GM10847 (cell line): ENCODE measurements around the gene RAB6B.

ENCODE experiments used
- POLR2A ChIP-seq: IDR thresholded peaks from 2 replicates; pipeline ENCODE4 v1.6.1; 2011; ENCODE audit not compliant: insufficient read length; ENCODE audit errors: extremely low read depth

The RAB6B gene

DNA sequence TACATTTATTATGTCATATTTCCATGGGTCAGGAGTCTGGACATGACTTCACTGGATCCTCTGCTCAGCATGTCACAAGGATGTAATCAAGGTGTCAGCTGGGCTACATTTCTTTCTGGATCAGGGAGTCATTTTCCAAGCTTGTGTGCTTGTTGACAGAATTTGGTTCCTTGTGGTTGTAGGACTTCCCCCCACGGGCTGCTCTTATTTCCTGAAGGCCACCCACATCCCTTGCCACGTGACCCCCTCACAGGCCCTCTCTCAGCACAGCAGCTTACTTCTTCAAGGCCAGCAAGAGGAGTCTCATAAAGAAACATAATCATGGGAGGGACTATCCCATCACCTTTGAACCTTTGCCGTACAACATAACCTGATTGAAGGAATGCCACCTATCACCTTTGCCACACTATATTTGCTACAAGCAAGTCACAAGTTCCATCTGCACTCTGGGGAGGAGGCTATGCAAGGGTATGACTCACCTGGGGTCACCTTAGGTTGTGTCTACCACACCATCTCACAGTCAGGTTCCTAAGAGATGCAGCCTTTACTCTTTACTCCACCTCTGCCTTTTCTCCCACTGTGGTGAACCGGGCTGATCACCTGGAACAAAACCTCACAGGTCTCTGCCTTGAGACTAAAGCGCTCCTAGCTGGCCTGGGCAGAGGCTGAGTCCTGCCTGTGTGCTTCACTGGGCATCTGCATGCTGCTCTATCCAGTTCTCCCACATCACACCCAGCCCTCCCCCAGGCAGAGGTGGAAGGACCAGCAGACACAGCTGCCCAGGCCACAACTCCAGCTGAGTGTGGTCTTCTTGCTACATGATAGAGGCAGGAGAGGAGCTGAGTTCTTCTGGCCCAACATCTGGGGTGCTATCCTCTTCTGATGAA, 13.5 kb downstream of the RAB6B start:
- TF ChIP-seq POLR2A, result no peak

DNA sequence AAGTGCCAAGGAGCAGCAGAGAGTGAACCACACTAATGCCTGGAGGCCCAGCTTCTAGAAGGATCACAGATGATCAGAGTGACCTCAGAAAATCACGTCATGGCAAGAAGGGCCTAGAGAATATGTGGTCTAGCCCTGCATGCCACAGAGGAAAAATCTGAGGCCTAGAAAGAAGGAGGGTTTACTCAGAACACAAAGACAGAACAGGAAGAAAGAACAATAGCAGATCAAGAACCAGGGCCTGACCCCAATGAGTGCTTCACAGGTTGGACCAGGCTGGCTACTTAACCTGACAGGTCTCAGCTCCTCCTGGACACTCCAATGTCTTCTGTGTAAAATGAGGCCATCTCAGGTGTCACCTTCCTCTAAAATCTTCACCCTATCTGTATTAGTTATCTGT, 14.2 kb downstream of the RAB6B start:
- no peak for TF ChIP-seq POLR2A

DNA sequence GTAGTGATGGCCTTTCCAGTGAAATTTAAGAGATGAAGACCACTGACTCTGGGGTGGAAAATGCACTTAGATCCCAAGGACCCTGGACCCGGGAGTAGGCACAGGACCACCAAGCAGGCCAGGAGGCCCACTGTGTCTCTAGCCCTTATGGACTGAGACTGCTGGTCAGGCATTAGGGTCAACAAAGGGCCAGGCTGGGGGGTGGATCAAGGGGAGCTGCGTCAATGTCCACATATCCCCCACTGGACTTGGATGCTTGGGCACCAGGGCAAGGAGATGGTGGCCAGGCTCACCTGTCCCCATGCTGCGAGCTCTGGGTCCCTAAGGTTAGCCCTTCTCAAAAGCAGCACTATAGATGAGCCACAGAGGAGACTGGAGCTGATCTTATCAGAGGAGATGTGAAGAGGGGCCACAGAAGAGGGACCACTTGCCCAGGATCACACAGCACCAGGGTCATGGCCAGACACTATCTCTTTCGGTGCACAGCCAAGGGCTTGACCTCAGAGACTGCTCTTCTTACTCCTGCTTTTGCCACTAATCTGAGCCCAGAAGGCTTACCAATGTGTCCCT, 14.7 kb downstream of the RAB6B start:
- TF ChIP-seq POLR2A, result no peak

DNA sequence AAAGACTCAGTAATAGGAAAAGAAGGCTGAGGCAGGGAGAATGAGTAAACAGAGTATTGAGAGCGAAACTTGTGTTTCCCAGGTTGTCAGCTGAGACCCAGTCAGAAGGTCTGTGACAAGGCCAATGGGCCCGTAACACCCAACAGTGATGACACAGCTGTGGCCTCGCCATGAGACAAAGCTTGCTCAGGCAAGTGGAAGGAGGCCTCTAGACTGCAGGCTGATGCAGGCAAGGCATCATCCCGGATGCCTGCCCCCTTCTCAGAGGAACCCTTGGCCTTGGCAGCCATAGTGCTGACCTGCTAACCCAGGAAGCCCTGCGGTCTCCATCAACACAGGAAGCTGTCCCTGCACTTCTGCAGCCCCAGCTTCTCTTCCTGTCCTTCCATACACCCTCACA, 15.4 kb downstream of the RAB6B start:
- TF ChIP-seq POLR2A, result no peak

DNA sequence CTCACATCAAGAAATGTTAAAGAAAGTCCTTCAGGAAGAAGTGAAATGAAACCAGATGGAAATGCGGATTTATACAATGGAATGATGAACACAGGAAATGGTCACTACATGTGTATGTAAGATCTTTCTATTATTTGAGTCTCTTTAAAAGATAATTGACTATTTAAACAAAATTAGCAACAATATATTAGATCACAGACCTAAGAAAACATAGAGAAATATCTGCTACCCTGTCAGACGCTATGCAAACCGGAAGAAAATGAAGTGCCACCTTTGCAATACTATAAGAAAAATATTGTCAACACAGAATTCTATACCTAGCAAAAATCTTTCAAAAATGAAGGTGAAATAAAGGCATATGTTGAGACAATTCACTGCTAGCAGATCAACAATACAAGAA, 17.2 kb downstream of the RAB6B start:
- TF ChIP-seq POLR2A, result no peak

DNA sequence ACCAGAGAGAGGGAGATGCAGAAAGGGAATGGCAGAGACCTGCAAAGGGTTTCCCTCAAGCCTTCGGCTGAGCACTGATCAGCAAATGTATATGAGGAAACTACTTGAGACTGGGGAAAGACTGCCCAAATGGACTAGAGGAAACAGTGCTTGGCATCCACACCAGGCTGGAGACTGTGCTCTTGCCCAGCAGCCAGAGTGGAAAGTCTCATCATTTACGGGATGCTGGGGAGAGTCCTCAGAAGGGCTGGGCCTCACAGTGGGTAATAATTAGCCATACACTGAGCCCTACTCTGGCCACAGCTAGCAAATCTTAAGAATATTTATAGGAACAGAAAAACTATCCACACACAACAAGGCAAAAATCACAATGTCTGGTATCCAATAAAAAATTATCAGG, 18.5 kb downstream of the RAB6B start:
- no peak for TF ChIP-seq POLR2A

DNA sequence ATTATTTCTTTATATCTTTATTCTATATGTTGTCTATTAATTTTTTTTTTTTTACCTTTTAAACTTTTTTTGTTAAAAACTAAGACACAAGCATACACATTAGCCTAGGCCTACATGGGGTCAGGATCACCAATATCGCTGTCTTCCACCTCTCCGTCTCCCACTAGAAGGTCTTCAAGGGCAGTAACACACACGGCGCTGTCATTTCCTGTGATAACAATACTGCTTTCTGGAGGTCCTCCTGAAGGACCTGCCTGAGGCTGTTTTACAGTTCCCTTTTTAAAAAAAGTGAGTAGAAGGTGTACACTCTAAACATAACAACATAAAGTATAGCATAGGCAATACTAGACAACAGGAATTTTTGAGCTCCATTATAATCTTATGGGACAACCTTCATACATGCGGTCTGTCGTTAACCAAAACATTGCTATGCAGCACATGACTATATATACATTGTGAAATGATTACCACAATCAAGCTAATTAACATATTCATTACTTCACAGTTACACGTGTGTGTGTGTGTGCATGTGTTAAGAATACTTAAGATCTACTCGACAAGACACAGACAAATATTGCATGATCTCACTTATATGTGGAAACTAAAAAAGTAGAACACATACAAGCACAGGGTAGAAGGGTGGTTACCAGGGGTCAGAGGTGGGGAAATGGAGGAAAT, 20.8 kb downstream of the RAB6B start:
- no peak for TF ChIP-seq POLR2A

DNA sequence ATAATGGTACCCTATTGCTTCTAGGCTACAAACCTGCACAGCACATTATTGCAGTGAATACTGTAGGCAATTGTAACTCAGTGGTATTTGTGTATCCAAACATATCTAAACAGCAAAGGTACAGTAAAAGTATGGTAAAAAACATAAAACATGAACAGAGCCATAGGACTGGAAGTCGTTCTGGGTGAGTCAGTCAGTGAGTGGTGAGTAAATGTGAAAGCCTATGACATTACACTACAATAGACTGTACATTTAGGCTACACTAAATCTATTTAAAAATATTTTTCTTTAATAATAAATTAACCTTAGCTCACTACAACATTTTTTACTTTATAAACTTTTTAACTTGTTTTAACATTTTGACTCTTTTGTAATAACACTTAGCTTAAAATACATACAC, 21.3 kb downstream of the RAB6B start:
- TF ChIP-seq POLR2A, result no peak

DNA sequence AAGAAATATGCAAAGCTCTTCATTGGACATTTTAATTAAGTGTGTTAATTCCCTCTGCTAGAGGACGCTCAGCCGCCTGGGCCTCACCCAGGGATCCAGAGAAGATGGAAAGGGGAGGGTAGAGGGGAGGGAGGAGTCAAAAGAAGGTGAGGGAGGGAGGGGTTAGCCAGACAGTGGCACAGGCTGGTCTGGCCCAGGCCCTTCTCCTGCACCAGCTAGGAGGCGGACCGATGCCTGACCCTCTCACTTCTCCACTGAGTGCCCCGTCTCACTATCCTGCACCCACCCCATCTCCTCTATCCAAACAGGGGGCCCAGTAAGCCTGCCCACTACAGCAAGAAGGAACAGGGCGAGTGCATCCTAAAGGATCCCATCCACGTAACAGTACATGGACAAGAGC, 22.9 kb downstream of the RAB6B start:
- TF ChIP-seq POLR2A, result no peak

DNA sequence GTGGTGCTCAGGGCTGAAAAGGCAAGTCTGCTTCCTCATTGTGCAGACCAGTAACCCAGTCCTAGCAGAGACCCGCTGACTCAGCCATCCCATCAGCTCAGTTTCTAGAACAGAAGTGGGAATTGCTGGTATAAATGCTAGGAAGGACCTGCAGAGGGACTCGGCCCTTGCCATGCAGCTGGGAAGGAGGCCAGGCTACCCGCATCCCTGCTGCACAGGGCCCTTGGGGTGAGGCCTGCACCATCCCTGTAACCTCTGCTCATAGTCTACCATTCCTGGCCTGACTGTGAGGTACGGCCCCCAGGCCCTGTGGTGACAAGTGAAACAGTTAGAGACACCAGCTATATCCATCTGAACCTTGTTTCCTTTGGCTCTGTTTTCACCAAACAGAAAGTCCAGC, 23.5 kb downstream of the RAB6B start:
- TF ChIP-seq POLR2A, result no peak

DNA sequence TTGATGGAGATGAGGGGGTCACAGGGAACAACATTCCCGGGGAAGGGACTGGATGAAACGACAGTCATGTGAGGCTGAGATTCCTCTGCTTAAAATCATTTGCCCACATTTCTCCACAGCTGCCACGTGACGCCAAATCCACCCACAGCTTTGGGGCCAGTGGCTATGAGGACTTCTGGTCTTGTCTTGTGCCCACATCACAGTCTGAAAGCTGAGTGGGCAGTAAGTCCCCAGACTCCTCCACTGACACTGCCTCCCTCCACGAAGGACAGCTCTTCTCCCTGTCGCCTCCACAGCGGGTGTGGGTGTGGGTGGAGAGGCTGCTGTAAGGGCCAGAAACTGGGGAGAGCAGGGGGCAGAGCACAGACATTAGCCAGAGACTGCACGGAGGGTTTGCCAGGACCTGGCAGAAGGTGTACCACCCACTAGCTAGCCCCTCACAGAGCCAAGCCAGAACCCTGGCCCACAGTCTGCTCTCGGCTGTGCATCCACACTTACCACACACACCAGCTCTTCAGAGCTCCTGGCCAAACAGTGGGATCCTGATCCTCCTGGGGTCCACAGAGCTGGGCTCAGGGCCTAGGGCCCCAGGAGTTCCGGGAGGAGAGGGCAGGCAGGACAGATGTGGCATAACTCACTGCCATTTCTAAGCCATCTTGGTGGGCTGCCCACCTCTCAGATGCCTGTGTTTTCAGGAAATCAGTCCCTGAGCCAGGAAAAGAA, 24.2 kb downstream of the RAB6B start:
- TF ChIP-seq POLR2A, result no peak

DNA sequence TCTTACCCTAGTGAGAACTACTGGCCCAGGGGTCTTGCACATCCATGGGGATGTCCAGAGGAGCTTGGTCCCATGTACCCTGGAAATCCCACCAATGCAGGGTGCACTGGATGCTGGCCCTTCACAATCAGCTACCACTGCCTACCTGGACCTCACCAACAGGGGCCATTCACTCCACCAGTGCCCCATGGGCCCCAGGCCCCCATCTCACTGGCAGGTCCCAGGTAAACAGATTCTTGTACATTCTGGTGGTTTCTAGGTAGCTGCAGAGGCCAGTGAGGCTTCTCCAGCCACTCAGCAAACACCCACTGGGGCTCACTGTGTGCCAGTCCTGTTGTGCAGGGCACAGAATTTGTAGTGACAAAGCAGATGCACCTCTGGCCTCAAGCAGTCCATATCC, 24.9 kb downstream of the RAB6B start:
- TF ChIP-seq POLR2A, result no peak

DNA sequence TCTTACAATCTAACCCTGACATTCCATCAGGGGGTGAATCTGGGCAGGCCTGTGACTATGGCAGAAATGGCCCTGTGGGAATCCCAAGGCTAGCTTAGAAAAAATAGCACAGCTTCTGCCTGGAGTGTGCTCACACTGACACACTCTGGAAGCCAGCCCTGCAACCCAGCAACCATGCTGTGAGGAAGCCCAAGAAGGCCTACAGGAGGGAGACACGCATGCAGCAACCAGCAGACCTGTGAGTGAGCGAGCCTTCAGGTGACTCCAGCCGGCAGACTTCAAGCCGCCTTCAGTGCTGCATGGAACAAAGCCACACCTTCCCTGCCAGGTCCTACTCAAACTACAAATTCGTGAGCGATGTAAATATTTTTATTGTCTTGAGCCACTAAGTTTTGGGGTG, 26.1 kb downstream of the RAB6B start:
- TF ChIP-seq POLR2A, result no peak

DNA sequence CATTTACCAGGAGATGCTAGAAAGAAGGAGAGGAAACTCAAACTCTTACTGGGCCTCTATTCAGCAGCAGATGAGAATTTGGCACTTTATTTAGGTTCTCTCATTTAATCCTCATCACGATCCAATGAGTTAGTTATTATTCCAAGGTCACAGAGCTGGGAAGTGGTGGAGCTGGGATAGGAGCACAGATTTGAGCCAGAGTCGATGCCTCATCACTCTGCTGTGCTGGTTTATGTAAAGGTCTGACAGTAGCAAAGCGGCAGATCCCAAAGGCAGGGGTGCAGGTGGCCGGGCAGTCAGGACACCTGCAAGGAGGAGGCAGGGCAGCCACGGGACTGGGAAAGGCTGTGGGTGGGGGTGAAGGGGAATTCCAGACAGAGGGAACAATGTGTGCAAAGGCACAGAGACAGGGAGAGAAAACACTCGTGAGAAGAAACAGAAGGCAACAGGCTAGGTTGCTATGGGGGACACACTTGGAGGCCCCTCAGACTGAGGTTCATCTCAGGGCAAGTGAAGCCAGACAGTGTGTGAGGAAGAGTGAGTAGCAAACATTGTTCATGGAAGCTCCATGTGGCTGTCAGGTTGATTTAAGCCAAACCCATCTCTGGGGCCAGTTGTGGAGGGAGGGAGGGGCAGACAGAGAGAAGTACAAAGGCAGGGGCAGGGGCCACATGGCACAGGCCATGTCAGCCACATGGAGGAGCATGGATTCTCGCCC, 26.8 kb downstream of the RAB6B start:
- TF ChIP-seq POLR2A, result no peak

DNA sequence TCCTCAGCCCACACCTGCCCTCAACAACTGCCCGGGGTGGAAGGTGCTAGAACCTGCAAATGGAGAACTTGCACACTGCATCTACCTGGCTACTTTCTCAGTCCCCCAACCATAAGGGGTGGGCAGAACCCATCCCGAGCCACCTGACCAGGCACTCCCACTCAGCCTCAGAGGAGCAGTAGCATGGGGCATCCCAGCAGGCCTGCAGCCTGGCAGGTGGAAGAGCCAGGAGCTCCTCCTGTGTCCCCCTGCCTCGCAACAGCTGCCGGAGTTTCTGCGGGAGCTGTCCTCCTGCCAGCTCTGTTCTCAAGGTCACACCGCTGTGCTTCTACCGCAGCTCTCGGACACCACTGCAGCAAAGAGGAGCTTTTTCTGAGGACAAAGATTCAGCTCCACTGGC, 27.5 kb downstream of the RAB6B start:
- TF ChIP-seq POLR2A, result no peak
